Activated naive CD8-positive, alpha-beta T cell treated with anti-CD3 and anti-CD28 coated beads, Interleukin-2, amount 50 U/mL, for 24 hours (primary cell): Measurements from ENCODE around the gene ZNF25.
"Not testable (repeated sequence)": the region's sequence is repeated elsewhere in the genome, so short reads cannot be mapped to it uniquely, and the experiment has no call there.

Source experiments
- ATAC-seq: fragments of 150-1000 bp; cut with Tn5 transposase; one replicate; pipeline ENCODE4 v1.10.0; 2021
- DNase-seq: peaks from one replicate; pipeline ENCODE4 v3.0.0; 2021
- H3K27ac Mint-ChIP-seq: one replicate; pipeline ENCODE4 v1.8.0; 2021; ENCODE audit warnings: mild to moderate bottlenecking, mixed read lengths
- H3K27me3 Mint-ChIP-seq: one replicate; pipeline ENCODE4 v1.8.0; 2021; ENCODE audit warnings: mixed read lengths
- H3K36me3 Mint-ChIP-seq: one replicate; pipeline ENCODE4 v1.8.0; 2021; ENCODE audit warnings: low read depth, mixed read lengths
- H3K4me1 Mint-ChIP-seq: one replicate; pipeline ENCODE4 v1.8.0; 2021; ENCODE audit warnings: mixed read lengths
- H3K4me3 Mint-ChIP-seq: one replicate; pipeline ENCODE4 v1.8.0; 2021; ENCODE audit warnings: mild to moderate bottlenecking, moderate library complexity, mixed read lengths
- H3K9me3 Mint-ChIP-seq: one replicate; pipeline ENCODE4 v1.8.0; 2021; ENCODE audit warnings: mixed read lengths

ZNF25 gene

DNA sequence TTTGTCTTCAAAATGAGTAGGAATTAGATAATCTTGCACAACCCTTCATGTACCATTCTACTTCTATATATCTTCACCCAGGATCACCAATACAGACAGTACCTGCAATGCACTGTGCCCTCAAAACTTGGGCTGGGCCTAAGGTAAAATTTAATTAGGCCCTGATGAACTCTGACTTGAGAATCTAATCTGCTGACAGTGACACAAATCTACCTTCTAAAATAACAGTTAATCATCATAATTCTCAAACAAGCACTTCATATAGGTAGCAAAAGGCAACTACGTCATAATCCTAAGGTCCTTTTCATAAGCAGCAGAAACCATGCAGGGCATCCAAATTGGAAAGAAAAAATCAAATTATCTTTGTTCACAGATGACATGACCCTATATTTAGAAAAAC, 4.1 kb downstream of the ZNF25 start:
- Mint-ChIP-seq H3K27ac (no peak overlapping the region), H3K4me3 (no peak overlapping the region), H3K9me3 (no peaks in the 10 kb centered on the region), H3K4me1 (peaks cover 23% of the 10 kb centered on the region), H3K36me3 (peaks cover 28% of the 10 kb centered on the region), H3K27me3 (no peaks in the 10 kb centered on the region)
- ATAC-seq: no peak
- DNase-seq: no peak

DNA sequence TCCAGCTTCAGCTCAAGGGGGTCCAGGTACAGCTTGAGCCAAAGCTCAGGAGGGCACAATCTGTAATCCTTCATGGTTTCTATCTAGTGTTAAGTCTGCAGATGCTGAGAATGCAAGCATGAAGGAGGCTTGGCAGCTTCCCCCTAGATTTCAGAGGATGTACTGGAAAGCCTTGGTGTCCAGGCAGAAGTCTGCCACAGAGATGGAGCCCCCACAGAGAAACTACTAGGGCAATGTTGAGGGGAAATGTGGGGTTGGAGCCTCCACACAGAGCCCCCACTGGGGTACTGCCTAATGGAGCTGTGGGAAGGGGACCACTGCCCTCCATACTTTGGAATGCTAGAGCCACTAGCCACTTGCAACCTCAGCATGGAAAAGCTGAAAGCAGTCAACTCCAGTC, 11.4 kb downstream of the ZNF25 start:
- no peak overlapping the region for H3K4me3 Mint-ChIP-seq
- ATAC-seq (no peak), DNase-seq (no peak)
- no peak overlapping the region for H3K27ac Mint-ChIP-seq
- H3K27me3 Mint-ChIP-seq: no peaks in the 10 kb centered on the region
- peaks cover 18% of the 10 kb centered on the region for H3K9me3 Mint-ChIP-seq
- no peaks in the 10 kb centered on the region for H3K4me1 Mint-ChIP-seq
- peaks cover 70% of the 10 kb centered on the region for H3K36me3 Mint-ChIP-seq

DNA sequence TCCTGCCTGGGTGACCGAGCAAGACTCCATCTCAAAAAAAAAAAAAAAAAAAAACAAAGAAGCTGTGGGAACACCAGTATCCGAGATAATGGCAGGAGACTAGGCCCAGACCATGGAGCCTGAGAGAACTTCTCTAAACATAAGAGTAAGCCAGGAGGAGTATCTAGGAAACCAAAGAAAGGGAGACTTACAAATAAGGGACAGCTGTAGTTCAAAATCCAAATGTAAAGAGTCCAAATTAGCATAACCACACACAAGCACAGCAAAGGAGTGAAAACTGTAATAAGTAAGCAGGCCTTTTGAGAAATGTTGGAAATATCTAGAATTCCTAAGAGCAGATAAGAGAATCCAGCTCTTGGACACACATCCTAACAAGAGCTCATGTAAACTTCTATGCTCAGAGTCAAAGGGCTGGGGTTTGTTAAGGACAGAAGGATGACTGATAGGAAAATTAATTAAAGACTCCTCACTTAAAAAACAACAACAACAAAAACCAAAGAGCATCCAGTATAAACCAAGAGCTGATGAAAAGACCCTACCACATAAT, 15.8 kb downstream of the ZNF25 start:
- H3K9me3 Mint-ChIP-seq: peaks cover 15% of the 10 kb centered on the region
- H3K27ac Mint-ChIP-seq: no peak overlapping the region
- DNase-seq (no peak), ATAC-seq (no peak)
- H3K4me3 Mint-ChIP-seq: no peak overlapping the region
- no peaks in the 10 kb centered on the region for H3K27me3 Mint-ChIP-seq
- H3K36me3 Mint-ChIP-seq: peaks cover 67% of the 10 kb centered on the region
- H3K4me1 Mint-ChIP-seq: no peaks in the 10 kb centered on the region

DNA sequence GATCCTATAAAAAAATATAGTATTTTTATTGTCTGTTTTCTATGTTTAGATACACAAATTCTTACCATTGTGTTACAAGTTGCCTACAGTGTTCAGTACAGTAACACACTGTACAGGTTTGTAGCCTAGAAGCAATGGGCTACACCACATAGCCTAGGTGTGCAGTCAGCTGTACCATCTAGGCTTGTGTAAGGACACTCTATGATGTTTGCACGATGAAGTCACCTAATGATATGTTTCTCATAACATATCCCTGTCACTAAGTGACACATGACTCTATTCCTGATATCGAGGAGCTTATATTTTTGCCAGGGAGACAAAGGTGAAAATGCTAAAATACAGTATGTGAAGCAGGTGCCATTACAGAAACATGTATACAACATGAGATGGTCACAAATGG, 18.6 kb downstream of the ZNF25 start:
- DNase-seq (no peak), ATAC-seq (no peak)
- no peaks in the 10 kb centered on the region for H3K27me3 Mint-ChIP-seq
- no peaks in the 10 kb centered on the region for H3K4me1 Mint-ChIP-seq
- H3K9me3 Mint-ChIP-seq: peaks cover 31% of the 10 kb centered on the region
- no peak overlapping the region for H3K4me3 Mint-ChIP-seq
- H3K27ac Mint-ChIP-seq: no peak overlapping the region
- H3K36me3 Mint-ChIP-seq: peaks cover 75% of the 10 kb centered on the region

DNA sequence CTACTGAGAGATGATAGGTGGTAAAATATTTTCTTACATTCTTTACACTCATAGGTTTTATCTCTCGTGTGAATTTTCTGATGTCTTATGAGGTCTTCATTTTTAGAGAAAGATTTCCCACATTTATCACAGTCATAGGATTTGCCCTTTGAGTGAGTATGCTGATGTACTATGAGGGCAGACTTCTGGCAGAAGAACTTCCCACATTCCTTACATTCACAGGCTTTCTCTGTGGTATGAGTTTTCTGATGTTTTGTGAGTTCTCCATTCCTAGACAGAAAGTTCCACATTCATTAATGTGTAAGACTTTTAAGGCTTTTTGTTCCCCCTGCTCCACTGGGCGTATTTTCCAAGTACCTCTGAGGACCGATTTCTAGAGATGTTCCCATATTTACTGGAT, 23.5 kb downstream of the ZNF25 start:
- no peak for ATAC-seq
- Mint-ChIP-seq H3K27me3 (no peaks in the 10 kb centered on the region), H3K4me1 (no peaks in the 10 kb centered on the region), H3K9me3 (peaks cover 46% of the 10 kb centered on the region), H3K27ac (no peak overlapping the region), H3K36me3 (peaks cover 90% of the 10 kb centered on the region), H3K4me3 (no peak overlapping the region)
- DNase-seq: no peak

DNA sequence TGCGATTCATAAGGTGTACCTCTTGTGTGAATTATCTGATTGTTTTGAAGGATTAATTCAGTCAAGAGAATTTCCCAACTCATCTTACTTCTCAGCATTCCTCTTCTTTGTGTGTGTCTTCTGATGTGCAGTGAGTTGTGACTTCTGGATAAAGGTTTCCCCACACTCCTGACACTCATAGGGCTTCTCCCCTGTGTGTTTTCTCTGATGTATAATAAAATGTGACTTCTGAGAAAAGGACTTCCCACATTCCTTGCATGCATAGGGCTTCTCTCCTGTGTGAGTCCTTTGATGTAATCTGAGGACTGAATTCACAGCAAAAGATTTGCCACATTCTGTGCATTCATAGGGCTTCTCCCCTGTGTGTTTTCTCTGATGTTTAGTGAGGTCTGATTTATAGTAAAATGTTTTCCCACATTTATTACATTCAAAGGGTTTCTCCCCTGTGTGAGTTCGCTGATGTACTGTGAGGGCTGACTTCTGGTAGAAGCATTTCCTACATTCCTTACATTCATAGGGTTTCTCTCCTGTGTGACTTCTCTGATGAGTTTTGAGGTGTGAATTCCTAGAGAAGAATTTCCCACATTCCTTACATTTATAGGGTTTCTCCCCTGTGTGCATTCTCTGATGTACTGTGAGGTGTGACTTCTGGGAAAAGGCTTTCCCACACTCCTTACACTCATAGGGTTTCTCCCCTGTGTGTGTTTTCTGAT, 24.2 kb downstream of the ZNF25 start:
- ATAC-seq (no peak), DNase-seq (no peak)
- Mint-ChIP-seq H3K27ac (no peak overlapping the region), H3K4me3 (no peak overlapping the region), H3K4me1 (no peaks in the 10 kb centered on the region), H3K36me3 (peaks cover 86% of the 10 kb centered on the region), H3K27me3 (no peaks in the 10 kb centered on the region), H3K9me3 (peaks cover 46% of the 10 kb centered on the region)

DNA sequence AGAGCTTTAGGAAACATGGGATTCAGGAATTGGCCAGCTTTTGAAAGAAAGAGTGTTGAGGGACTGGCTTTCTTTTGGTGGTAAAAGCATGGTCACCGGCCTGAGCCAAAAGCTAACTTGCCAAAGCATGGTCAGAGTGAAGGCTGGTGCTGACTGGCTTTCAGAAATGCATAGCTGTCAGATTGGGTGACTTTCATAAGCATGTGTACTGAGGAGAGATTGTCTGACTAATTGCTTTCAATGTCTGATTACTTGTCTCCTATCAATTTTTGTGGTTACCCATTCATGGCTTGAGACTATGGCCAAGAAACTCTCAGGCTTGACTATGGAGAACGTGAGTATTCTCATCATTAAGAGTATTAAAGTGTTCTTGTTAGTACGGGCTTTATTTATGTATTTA, 28.2 kb downstream of the ZNF25 start:
- peaks cover 49% of the 10 kb centered on the region for H3K36me3 Mint-ChIP-seq
- H3K4me3 Mint-ChIP-seq: no peak overlapping the region
- H3K27me3 Mint-ChIP-seq: no peaks in the 10 kb centered on the region
- H3K4me1 Mint-ChIP-seq: no peaks in the 10 kb centered on the region
- no peak overlapping the region for H3K27ac Mint-ChIP-seq
- ATAC-seq: no peak
- H3K9me3 Mint-ChIP-seq: peaks cover 19% of the 10 kb centered on the region
- DNase-seq: no peak

DNA sequence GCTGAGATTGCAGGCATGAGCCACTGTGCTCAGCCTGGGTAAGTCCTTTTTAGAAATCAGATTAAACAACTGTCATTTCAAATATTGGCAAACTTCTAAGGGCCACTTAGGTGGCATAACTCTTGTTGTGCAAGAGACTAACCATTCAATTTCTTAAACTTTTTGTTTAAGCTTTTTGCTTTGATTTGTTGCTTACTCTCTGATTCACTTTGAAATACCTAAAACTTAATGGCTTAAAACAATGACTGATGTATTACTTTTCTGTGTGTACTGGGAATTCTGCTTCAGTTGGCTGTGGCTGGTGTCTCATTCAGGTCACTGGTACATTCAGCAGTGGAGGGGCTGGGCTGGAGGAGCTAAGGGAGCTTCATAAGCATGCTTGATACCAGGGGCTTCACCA, 28.9 kb downstream of the ZNF25 start:
- DNase-seq: no peak
- Mint-ChIP-seq H3K36me3 (peaks cover 42% of the 10 kb centered on the region), H3K4me1 (no peaks in the 10 kb centered on the region), H3K27ac (no peak overlapping the region), H3K4me3 (no peak overlapping the region), H3K9me3 (peaks cover 12% of the 10 kb centered on the region), H3K27me3 (no peaks in the 10 kb centered on the region)
- ATAC-seq: no peak

DNA sequence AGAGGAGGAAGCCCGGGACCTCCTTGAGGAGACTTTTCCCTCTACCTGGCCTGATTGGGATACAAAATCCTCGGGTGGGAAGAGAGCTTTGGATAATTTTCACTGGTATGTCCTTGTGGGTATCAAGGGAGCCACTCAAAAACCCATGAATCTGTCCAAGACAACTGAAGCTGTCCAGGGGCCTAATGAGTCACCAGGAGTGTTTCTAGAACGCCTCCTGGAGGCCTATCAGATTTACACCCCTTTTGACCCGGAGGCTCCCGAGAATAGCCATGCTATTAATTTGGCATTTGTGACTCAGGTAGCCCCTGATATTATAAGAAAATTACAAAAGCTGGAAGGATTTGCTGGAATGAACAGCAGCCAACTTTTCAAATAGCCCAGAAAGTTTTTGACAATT, 38.6 kb downstream of the ZNF25 start:
- Mint-ChIP-seq H3K27ac (no peak overlapping the region), H3K27me3 (no peaks in the 10 kb centered on the region), H3K4me1 (no peaks in the 10 kb centered on the region), H3K9me3 (no peaks in the 10 kb centered on the region), H3K36me3 (no peaks in the 10 kb centered on the region), H3K4me3 (no peak overlapping the region)
- no peak for DNase-seq
- ATAC-seq: no peak

DNA sequence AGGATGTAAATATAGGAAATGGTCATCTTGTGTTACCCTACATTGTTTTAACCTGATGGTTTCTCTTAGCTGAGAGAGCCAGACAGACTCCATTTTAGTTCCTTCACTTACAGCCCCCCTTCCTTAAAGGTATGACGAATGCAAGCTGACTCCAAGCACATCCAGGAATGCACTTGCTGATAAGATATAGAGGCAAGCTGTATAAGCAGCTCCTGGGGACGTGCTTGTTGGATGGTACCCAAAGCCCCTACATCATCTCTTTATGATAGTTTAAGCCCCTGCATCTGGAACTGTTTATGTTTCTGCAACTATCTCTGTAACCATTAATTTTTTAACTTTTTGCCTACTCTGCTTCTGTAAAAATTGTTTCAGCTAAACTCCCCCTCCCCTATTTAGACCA, 41.7 kb downstream of the ZNF25 start:
- Mint-ChIP-seq H3K9me3 (peaks cover 5% of the 10 kb centered on the region), H3K4me3 (no peak overlapping the region), H3K36me3 (no peaks in the 10 kb centered on the region), H3K4me1 (no peaks in the 10 kb centered on the region), H3K27me3 (no peaks in the 10 kb centered on the region), H3K27ac (no peak overlapping the region)
- DNase-seq: no peak
- no peak for ATAC-seq

DNA sequence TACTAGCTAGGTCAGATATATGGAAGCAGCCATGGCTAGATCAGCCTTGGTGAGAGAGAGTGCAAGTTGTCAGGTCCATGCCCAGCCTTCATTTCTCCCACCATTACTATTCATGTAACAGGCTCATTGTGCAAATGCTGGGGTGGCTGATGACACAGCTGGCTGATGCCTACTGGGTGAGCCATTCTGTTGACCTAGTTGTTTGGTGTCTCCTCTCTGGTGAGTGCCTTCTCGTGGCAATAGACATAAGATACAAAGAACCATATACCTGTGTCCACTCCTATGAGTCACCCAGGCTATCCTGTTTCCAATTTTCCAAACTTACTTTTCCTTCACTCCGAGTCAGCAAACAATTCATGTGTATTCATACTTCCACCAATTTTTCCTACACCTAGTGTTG, 46.0 kb downstream of the ZNF25 start:
- H3K9me3 Mint-ChIP-seq: peaks cover 5% of the 10 kb centered on the region
- no peaks in the 10 kb centered on the region for H3K27me3 Mint-ChIP-seq
- ATAC-seq (no peak), DNase-seq (no peak)
- H3K4me3 Mint-ChIP-seq: no peak overlapping the region
- no peaks in the 10 kb centered on the region for H3K4me1 Mint-ChIP-seq
- no peak overlapping the region for H3K27ac Mint-ChIP-seq
- no peaks in the 10 kb centered on the region for H3K36me3 Mint-ChIP-seq

DNA sequence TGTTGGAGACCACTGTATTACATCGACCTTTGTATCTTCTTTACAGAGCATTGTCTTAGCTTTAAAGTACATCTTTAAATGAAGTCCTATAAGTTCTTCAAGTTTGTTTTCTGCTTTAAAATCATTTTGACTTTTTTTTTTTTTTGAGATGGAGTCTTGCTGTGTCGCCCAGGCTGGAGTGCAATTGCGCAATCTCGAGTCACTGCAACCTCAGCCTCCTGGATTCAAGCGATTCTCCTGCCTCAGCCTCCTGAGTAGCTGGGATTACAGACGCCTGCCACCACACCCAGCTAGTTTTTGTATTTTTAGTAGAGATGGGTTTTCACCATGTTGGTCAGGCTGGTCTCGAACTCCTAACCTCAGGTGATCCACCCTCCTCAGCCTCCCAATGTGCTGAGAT, 68.3 kb downstream of the ZNF25 start:
- H3K9me3 Mint-ChIP-seq: peaks cover 18% of the 10 kb centered on the region
- H3K27ac Mint-ChIP-seq, H3K4me1 Mint-ChIP-seq, H3K4me3 Mint-ChIP-seq, DNase-seq, ATAC-seq, H3K27me3 Mint-ChIP-seq, H3K36me3 Mint-ChIP-seq: not testable (repeated sequence)

DNA sequence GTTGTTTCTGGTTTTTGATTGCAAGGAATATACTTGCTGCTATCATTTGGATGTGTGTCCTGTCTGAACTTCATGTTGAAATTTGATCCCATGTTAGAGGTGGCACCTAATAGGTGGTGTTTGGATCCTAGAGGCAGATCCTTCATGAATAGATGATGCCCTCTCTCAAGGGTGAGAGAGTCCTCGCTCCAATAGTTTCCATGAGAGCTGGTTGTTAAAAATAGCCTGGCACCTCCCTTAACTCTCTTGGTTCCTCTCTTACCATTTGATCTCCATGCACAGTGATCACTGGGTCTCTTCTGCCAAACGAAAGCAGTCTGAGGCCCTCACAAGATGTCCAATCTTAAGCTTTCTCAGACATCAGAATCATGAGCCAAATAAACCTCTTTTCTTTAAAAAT, 70.1 kb downstream of the ZNF25 start:
- no peaks in the 10 kb centered on the region for H3K36me3 Mint-ChIP-seq
- ATAC-seq (no peak), DNase-seq (no peak)
- H3K9me3 Mint-ChIP-seq: peaks cover 18% of the 10 kb centered on the region
- no peaks in the 10 kb centered on the region for H3K4me1 Mint-ChIP-seq
- H3K27ac Mint-ChIP-seq: no peak overlapping the region
- no peaks in the 10 kb centered on the region for H3K27me3 Mint-ChIP-seq
- H3K4me3 Mint-ChIP-seq: no peak overlapping the region
